NCI-H226 (cell line): Measurements from ENCODE around the gene KRTAP4-6.
"Not testable (repeated sequence)": the region's sequence is repeated elsewhere in the genome, so short reads cannot be mapped to it uniquely, and the experiment has no call there.

ENCODE experiments used
- DNase-seq: peaks from one replicate; pipeline ENCODE4 v3.0.0-alpha.2; 2015

Gene KRTAP4-6

GRCh38 chr17:41140360-41141131 is at the start of gene KRTAP4-6:
TSS of gene KRTAP4-6 (minus strand) at chr17:41140544. CDS start at chr17:41140487, 57 bp downstream.
- peak; percentile 90 for DNase-seq

- DNase-seq: not testable (repeated sequence)
Measured at GRCh38 chr17:41189837-41190318, 49.5 kb upstream of the KRTAP4-6 start, which contains the start of gene KRTAP9-1. TSS of gene KRTAP9-1 (plus strand) at chr17:41189887. CDS start at chr17:41189887, 0 bp downstream.

- no peak for DNase-seq
Measured at GRCh38 chr17:41186872-41187271, 46.5 kb upstream of the KRTAP4-6 start.

- no peak for DNase-seq
Measured at GRCh38 chr17:41185001-41185400, 44.7 kb upstream of the KRTAP4-6 start.

GRCh38 chr17:41184480-41184961 is 44.2 kb upstream of the KRTAP4-6 start, which contains the start of gene KRTAP4-1:
TSS of gene KRTAP4-1 (minus strand) at chr17:41184911. CDS start at chr17:41184854, 57 bp downstream.
- no peak for DNase-seq

- DNase-seq: no peak
Measured at GRCh38 chr17:41178843-41179616, 38.7 kb upstream of the KRTAP4-6 start.

- DNase-seq: no peak
Measured at GRCh38 chr17:41178341-41178740, 38.0 kb upstream of the KRTAP4-6 start.

GRCh38 chr17:41177727-41178271 is 37.5 kb upstream of the KRTAP4-6 start, which contains the start of gene KRTAP4-2:
TSS of gene KRTAP4-2 (minus strand) at chr17:41178221. CDS start at chr17:41178164, 57 bp downstream.
- no peak for DNase-seq

- DNase-seq: no peak
Measured at GRCh38 chr17:41176744-41177387, 36.5 kb upstream of the KRTAP4-6 start.

- no peak for DNase-seq
Measured at GRCh38 chr17:41171886-41172285, 31.5 kb upstream of the KRTAP4-6 start.

GRCh38 chr17:41168121-41168520 is 27.8 kb upstream of the KRTAP4-6 start, which contains the start of gene KRTAP4-3:
TSS of gene KRTAP4-3 (minus strand) at chr17:41168221. CDS start at chr17:41168172, 49 bp downstream.
- no peak for DNase-seq

- DNase-seq: no peak
Measured at GRCh38 chr17:41167561-41167960, 27.2 kb upstream of the KRTAP4-6 start.

GRCh38 chr17:41163828-41164227 is 23.5 kb upstream of the KRTAP4-6 start:
- DNase-seq: no peak

- DNase-seq: no peak
Measured at GRCh38 chr17:41160648-41161047, 20.3 kb upstream of the KRTAP4-6 start, which contains the start of gene KRTAP4-4. TSS of gene KRTAP4-4 (minus strand) at chr17:41160748. CDS start at chr17:41160691, 57 bp downstream.

- not testable (repeated sequence) for DNase-seq
Measured at GRCh38 chr17:41160190-41160589, 19.8 kb upstream of the KRTAP4-6 start.

- no peak for DNase-seq
Measured at GRCh38 chr17:41153856-41154255, 13.5 kb upstream of the KRTAP4-6 start.

- DNase-seq: no peak
Measured at GRCh38 chr17:41151525-41151924, 11.2 kb upstream of the KRTAP4-6 start.

- no peak for DNase-seq
Measured at GRCh38 chr17:41150026-41150425, 9.7 kb upstream of the KRTAP4-6 start.

- no peak for DNase-seq
Measured at GRCh38 chr17:41149652-41149985, 9.3 kb upstream of the KRTAP4-6 start, which contains the start of gene KRTAP4-5. TSS of gene KRTAP4-5 (minus strand) at chr17:41149825. CDS start at chr17:41149767, 58 bp downstream.

GRCh38 chr17:41148971-41149651 is 8.8 kb upstream of the KRTAP4-6 start:
- DNase-seq: not testable (repeated sequence)

- DNase-seq: no peak
Measured at GRCh38 chr17:41147531-41148204, 7.3 kb upstream of the KRTAP4-6 start.
